Glutamatergic neuron (in vitro differentiated cells): Measurements from ENCODE around the gene AAGAB. TPM values are rescaled to one million over a fixed set of nuclear protein-coding genes. Genes with fewer than 3 reads are reported as not detected.

Source experiments
- DNase-seq: peaks from one replicate; pipeline ENCODE4 v3.0.0; 2022
- H3K27ac Mint-ChIP-seq: one replicate; pipeline ENCODE4 v1.8.0; 2020; ENCODE audit warnings: mild to moderate bottlenecking, mixed read lengths, inconsistent platforms; ENCODE audit not compliant: unreplicated experiment
- H3K27me3 Mint-ChIP-seq: one replicate; pipeline ENCODE4 v1.8.0; 2020; ENCODE audit warnings: mild to moderate bottlenecking, moderate library complexity, mixed read lengths, inconsistent platforms; ENCODE audit not compliant: unreplicated experiment
- H3K36me3 Mint-ChIP-seq: one replicate; pipeline ENCODE4 v1.8.0; 2020; ENCODE audit warnings: mild to moderate bottlenecking, mixed read lengths, inconsistent platforms; ENCODE audit not compliant: unreplicated experiment
- H3K4me1 Mint-ChIP-seq: one replicate; pipeline ENCODE4 v1.8.0; 2020; ENCODE audit warnings: mild to moderate bottlenecking, low read depth, mixed read lengths, inconsistent platforms; ENCODE audit not compliant: unreplicated experiment
- H3K4me3 Mint-ChIP-seq: one replicate; pipeline ENCODE4 v1.8.0; 2020; ENCODE audit warnings: mild to moderate bottlenecking, mixed read lengths, inconsistent platforms; ENCODE audit not compliant: unreplicated experiment
- H3K9me3 Mint-ChIP-seq: one replicate; pipeline ENCODE4 v1.8.0; 2020; ENCODE audit warnings: mild to moderate bottlenecking, moderate library complexity, mixed read lengths, inconsistent platforms; ENCODE audit not compliant: unreplicated experiment
- total RNA-seq: library from RNA; stranded (reverse); fragmentation: NEBNext Ultra II Directional; extraction: Animal tissue kit (Norgen Biotek cat#: 25700); gene quantifications from one replicate; pipeline ENCODE4 v1.2.1, GENCODE V29; 2021; ENCODE audit not compliant: unreplicated experiment
- TF ChIP-seq, protein P1 (sequence below): fragments of 200-600 bp; sonication (generic); IDR thresholded peaks from one replicate; pipeline ENCODE4 v1.5.0; 2021; ENCODE audit not compliant: partially characterized antibody, unreplicated experiment

AAGAB gene
- total RNA-seq, 1 donor from 2014 or later = 39.9 TPM

DNA sequence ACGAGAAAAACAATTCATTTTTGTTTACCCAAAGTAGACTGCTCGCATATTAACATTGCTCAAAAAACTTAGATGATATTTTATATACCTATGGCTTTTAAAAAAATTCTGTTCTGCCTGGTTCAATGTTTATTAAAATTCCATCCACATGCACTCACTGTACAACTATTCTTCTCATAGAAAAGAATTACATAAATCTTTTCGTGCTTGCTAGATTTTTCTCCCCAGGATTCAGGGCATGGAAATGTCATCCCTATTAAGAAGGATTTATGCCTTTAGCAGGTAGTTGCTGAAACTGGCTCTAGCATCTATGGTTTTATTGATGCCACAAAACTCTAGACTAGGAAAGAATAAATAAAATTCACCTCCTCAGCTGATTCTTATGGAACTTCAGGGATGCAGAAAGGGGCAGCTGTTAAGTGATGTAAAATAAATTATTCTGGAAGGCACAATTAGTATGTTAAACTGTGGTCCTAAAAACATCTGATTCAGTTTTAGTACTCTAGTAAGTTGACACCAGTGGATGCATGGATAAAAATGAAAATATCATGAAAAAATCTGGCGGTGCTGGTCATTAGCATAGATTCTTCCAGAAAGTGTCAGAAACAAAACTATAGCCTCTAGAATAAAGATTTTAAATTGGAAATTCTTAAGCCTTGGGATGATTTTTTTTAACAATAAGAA, 41.6 kb downstream of the AAGAB start:
- no peak overlapping the region for H3K27ac Mint-ChIP-seq
- TF ChIP-seq, protein P1, sequence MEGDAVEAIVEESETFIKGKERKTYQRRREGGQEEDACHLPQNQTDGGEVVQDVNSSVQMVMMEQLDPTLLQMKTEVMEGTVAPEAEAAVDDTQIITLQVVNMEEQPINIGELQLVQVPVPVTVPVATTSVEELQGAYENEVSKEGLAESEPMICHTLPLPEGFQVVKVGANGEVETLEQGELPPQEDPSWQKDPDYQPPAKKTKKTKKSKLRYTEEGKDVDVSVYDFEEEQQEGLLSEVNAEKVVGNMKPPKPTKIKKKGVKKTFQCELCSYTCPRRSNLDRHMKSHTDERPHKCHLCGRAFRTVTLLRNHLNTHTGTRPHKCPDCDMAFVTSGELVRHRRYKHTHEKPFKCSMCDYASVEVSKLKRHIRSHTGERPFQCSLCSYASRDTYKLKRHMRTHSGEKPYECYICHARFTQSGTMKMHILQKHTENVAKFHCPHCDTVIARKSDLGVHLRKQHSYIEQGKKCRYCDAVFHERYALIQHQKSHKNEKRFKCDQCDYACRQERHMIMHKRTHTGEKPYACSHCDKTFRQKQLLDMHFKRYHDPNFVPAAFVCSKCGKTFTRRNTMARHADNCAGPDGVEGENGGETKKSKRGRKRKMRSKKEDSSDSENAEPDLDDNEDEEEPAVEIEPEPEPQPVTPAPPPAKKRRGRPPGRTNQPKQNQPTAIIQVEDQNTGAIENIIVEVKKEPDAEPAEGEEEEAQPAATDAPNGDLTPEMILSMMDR = no peak
- H3K4me3 Mint-ChIP-seq = no peak overlapping the region
- no peaks in the 10 kb centered on the region for H3K27me3 Mint-ChIP-seq
- no peaks in the 10 kb centered on the region for H3K9me3 Mint-ChIP-seq
- no peak for DNase-seq
- peaks cover 1% of the 10 kb centered on the region for H3K4me1 Mint-ChIP-seq
- no peaks in the 10 kb centered on the region for H3K36me3 Mint-ChIP-seq

GRCh38 chr15:67210555-67211168, 43.8 kb downstream of the AAGAB start:
- no peak overlapping the region for H3K27ac Mint-ChIP-seq
- no peaks in the 10 kb centered on the region for H3K27me3 Mint-ChIP-seq
- TF ChIP-seq, protein P1 = no peak
- no peaks in the 10 kb centered on the region for H3K9me3 Mint-ChIP-seq
- H3K4me1 Mint-ChIP-seq = peaks cover 1% of the 10 kb centered on the region
- no peaks in the 10 kb centered on the region for H3K36me3 Mint-ChIP-seq
- no peak for DNase-seq
- no peak overlapping the region for H3K4me3 Mint-ChIP-seq

GRCh38 chr15:67208396-67208795, 46.1 kb downstream of the AAGAB start:
- TF ChIP-seq, protein P1 = no peak
- Mint-ChIP-seq H3K4me3 (no peak overlapping the region), H3K9me3 (no peaks in the 10 kb centered on the region), H3K4me1 (no peaks in the 10 kb centered on the region), H3K27ac (no peak overlapping the region), H3K27me3 (no peaks in the 10 kb centered on the region), H3K36me3 (no peaks in the 10 kb centered on the region)
- DNase-seq = no peak

DNA sequence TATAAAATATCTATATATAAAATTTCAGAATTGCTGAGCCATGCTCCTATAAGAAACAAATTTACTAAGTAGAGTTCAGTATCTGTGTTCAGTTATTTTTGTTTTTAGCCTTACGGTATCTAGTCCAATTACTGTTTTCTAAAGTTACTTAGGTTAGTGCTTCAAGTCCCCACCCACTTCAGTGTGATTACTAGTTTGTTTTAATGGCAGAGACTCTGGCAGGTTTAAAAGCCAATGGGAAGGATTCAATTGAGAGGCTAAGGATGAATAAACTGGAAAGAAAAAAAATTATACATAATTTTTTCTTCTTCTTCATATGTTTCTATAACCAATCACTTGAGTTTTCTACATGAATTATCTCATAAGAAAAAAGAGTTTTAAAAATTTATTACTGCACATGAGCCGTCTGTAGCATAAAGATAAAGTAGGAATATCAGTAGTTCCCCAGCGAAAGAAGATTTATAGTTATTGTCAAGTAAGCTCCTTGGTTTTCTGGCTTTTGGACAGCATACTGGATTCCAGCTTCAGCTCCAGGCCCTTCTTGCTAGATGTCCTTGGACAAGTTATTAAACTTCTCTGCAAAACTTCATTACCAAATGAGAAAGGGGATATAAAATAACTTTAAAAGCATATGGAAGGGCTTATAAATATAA, 46.8 kb downstream of the AAGAB start:
- no peak for DNase-seq
- Mint-ChIP-seq H3K27ac (no peak overlapping the region), H3K4me3 (no peak overlapping the region), H3K36me3 (no peaks in the 10 kb centered on the region), H3K9me3 (no peaks in the 10 kb centered on the region), H3K4me1 (no peaks in the 10 kb centered on the region), H3K27me3 (no peaks in the 10 kb centered on the region)
- TF ChIP-seq, protein P1 = no peak

GRCh38 chr15:67202991-67203390, 51.5 kb downstream of the AAGAB start:
- DNase-seq = no peak
- Mint-ChIP-seq H3K27ac (no peak overlapping the region), H3K4me3 (no peak overlapping the region), H3K4me1 (peaks cover 5% of the 10 kb centered on the region), H3K36me3 (no peaks in the 10 kb centered on the region), H3K27me3 (no peaks in the 10 kb centered on the region), H3K9me3 (no peaks in the 10 kb centered on the region)
- TF ChIP-seq, protein P1 = no peak
